ENCODE data around the gene NRXN3.

The NRXN3 gene

DNA sequence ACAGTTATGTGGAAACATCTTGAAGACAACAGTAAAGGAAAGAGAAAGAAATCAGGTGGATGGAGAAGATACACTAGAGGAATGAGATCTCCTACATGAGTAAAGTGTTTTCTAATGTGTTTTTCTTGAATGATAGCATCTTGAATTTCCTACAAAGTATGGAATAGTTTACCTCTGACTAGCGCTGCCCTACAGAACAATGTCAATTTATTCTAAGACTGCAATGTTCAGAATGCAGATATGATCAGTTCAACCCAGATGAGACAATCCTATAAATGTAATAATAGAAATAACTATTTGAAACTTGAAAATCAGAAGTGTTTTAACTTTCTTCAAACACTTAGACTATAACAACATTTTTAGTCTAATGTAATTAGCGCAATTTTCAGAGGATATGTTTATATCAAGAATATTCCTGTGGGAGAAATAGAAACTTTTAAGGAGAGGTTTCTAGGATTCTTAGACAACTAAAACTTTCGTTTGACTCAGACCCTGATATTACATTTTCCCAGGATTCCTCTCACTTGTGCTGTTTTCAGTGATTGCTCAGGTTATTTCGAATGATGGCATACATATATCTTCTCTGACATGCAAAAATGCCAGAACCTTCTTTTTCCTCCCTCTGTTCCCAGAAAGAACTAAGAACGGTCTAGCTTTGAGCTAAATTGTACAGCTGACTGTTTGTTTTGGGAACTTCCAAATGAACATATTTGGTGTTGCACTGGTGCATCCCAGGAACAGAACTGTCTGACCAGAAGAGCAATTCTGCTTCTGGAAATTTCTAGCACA lies 1023.7 kb downstream of the NRXN3 start:
- no peak for DNase-seq

DNA sequence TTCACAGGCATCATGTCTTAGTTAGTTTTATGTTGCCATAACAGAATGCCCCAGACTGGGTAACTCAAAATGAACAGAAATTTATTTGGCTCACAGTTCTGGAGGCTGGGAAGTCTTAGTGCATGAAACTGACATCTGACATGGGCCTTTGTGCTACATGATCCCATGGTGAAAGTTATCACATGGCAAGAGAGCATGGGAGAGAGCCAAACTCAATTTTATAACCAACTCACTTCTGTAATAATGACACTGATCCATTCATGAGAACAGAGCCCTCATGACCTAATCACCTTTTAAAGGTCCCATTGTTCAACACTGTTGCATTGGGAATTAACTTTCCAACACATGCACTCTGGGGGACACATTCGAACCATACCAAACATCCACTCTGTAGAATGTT lies 1026.0 kb downstream of the NRXN3 start:
- DNase-seq = no peak

DNA sequence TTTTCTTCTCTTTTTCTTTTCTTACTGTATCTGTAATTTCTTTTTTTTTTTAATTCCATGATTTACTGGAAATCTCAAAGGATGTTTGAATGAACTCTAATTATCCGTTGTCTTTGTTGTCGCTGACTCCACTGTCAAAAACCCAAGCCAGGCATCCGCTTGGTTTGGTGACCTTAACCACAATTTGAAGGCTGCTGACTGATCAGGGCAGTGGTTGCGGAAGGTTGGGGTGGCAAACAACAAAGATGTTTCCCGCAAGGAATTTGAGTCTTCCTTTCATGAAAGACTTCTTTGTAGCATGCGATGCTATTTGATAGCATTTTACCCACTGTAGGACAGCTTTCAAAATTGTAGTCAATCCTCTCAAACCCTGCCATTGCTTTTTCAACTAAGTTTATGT lies 1027.3 kb downstream of the NRXN3 start:
- DNase-seq = no peak

DNA sequence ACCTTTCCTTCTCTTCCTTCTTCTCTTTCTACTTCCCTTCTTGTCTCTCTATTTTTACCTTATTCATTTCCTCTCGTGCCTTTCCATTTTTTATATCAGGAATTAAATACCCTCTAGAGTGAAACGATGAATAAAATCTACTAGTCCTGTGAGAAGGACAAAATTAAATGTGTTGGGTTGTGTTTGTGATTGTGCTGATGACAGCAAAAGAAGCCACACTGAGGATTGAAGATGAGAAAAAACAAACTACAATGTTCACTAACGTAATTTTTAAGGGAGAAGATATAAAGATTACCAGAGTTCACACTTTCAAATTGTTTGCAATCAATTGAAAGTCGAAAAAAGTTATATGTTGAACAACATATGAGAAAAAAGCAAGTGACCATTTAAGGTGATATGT lies 1029.0 kb downstream of the NRXN3 start:
- DNase-seq = no peak

DNA sequence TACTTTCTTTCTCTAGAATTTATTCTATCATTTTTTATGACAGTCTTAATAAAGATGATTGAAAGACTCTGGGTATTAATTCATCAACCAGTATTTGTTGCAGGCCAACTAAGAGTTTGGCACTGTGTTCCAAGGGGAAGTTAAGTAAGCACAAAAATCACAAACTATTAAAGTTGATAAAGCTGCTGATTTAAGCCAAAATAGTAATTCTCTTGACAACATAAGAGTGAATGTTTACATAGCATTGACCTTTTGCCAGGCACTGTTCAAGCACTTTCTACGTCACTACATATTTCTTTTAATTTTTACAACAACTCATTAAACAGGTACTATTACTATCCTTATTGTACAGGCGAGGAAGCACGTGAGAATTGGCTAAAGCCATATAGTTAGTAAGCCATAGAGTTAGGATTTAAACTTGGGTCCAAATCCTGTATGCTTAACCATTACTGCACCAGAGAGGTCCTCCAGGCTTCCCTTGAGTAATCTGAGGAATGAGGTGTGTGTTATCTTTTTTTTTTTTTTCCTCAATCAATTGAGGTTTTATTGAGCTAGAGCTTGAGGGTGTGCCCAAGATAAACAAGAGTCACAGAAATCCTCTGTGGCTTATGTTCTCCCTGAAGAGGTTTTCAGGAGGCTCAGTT lies 1031.5 kb downstream of the NRXN3 start:
- DNase-seq = no peak

DNA sequence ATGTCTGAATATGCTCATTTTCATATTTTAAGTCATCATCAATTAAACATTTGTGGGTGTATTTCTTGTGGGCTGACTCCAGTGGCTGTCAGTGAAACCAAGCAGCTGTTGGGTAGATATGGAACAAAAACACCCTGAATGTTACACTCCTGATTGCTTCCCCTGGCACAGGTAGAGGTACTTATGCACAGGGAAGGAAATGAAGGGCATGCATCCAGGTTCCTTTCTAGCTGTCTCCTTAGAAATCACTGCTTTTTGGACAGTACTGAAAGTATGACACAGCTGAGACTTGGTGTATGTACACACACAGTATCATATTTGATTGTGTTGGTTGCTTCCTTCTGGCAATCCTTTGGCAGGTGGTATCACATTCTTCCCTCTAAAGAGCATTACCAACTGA lies 1034.4 kb downstream of the NRXN3 start:
- DNase-seq = no peak

DNA sequence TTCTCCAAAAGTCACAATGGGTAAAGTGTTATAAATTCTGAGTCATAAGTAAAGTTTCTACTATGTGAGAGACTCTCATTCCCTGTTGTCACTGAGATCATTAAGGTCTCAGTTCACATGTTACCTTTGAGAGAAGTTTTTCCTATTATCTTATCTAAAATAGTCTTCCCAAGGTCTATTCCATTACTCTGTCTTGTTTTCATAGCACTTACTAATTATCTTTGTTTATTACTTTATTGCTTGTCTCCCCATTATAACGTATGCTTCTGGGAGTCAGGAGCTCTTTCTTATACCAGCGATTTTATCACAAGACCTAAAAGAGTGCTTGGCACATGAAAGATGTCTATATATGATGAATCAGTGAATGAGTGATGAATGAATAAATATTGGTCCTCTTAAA lies 1039.2 kb downstream of the NRXN3 start:
- no peak for DNase-seq

DNA sequence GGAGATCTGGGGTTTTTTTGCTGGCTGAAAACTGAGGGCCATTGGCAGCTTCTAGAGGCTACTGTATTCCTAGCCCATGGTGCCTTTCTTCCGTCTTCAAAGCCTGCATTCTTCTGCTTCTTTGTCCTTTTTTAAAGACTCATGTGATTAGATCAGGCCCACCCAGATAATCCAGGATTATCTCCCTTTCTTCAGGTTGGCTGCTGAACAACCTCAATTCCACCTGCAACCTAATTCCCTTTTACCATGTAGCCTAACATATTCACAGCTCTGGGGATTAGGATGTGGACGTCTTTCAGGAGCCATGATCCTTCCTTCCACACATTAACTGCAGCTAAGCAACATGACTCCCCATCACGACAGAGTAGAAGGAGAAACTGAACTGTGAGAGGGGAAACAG lies 1055.6 kb downstream of the NRXN3 start:
- no peak for DNase-seq

DNA sequence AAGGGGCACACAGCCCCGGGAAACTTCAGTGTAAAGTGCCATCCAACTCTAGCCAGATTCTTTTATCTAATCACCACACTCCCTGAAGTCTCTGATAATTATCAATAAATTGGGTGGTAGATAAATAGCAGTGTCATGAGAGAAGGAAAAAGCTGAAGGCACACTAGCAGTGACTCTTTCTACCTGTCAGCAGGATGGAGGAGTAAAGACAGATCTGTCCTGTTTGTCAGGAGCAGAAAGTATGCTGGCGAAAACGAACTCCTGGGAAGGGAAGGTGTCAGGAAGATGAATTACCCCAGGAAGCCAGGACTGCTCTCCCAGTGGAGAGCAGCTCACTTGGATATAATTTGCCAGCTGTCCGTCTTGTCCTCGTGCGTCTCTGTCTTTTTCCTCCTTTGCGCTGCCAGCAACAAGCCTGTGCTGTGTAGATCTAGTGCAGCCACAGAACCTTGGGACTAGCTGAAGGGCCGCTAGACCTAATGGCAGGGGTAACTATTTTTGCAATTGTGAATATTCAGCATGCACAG lies 1059.3 kb downstream of the NRXN3 start:
- DNase-seq = no peak

DNA sequence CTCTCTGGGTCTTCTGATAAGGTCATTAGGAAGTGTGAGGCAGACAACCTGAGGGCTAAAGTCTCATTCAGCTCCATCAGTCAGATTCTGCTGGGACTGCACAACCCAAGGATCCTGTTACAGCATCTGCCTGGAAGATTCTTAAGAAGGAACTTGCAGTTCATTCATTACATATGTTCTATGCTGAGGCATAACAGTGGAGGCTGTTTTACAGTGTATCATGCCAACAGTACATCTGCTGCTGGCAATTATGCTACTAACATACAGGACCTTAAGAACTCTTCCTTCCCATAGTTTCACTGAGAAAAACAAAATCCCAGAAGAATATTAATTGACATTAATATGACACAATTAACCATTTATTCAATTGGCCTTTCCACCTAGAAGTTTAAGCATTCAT lies 1072.5 kb downstream of the NRXN3 start:
- DNase-seq = no peak

DNA sequence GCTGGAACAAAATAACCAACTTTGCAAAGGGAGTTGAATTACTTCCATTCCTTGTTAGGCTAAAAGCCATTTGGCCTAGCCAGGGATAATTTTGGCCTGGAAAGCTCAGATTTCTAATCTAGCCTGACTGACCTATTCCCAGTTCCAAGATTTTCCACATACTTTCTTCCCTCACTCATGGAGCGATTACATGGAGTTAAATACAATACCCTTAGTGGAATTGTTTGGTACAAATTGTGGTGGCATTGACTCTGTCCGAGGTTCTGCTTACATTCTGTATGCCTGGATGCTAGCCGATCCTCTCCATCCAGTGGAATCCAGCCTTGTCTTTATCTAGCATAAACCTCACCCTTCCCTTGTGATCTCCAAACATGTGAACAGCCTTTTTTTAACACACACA lies 1076.0 kb downstream of the NRXN3 start:
- no peak for DNase-seq

DNA sequence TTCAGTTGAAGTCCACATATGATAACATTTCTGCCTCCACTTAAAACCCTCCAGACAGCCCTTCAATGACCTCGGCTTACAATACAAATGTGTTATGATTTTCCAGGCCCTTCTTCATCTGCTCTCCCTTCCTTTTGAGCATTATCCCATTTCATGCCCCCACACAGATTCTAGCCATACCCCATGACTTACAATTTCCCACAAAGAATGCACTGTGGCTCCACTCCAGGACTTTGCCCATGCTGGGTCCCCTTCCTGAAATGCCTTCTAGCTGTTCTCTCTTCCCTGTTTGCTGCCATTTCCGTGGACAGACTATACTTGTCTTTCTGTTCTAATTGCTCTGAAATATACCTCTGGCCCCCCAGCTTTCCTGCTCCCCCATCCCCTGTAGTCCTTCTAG lies 1078.0 kb downstream of the NRXN3 start:
- DNase-seq = no peak

DNA sequence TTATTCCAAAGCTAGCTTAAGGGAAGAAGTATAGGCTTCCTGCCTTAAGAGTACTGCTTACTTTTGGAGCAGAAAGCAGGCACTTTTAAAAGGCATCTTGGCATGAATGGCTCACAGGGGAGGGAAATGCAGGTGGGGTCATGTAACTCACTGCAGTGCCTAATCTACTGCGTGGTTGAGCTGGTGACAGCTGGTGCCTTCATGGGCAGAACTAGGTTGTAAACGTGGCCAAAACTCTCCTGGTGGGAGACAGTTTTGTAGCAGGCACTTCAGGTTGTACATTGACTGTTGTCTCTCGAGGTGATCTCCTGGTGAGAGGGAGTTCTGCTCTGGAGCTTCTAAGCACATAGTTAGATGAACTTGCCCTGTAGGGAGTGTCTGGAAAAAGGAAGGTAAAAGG lies 1078.6 kb downstream of the NRXN3 start:
- DNase-seq = no peak

DNA sequence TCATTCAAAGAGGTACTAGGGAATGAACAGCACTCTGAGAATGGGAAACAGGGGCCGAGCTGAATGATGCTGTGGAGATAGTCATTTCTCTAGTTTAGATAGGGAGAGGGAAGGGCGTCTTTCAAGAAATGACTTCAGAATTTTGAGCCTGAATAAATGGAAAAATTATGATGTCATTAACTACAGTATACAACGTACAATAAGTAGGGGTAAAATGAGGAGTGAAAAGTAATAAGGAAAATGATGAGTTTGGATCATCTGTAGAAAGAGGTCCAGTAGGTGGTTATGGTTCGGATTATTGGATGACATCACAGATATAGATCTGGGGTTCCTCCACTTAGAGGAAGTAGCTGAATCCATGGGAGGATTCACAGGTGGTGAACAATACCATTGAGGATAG lies 1081.1 kb downstream of the NRXN3 start:
- no peak for DNase-seq

DNA sequence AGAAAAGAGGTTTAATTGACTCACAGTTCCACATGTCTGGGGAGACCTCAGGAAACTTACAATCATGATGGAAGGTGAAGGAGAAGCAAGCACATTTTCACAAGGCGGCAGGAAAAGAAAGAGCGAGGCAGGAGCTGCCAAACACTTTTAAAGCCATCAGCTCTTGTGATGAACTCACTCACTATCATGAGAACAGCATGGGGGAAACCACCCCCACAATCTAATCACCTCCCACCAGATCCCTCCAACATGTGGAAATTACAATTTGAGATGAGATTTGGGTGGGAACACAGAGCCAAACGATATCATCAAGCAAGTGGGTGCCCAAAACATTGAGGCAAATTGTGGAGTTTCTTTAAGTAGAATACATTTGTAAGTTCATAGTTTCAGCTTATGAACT lies 1083.4 kb downstream of the NRXN3 start:
- DNase-seq = peak in 5 of 56 donors; percentile 6 to 22 (median 15)

DNA sequence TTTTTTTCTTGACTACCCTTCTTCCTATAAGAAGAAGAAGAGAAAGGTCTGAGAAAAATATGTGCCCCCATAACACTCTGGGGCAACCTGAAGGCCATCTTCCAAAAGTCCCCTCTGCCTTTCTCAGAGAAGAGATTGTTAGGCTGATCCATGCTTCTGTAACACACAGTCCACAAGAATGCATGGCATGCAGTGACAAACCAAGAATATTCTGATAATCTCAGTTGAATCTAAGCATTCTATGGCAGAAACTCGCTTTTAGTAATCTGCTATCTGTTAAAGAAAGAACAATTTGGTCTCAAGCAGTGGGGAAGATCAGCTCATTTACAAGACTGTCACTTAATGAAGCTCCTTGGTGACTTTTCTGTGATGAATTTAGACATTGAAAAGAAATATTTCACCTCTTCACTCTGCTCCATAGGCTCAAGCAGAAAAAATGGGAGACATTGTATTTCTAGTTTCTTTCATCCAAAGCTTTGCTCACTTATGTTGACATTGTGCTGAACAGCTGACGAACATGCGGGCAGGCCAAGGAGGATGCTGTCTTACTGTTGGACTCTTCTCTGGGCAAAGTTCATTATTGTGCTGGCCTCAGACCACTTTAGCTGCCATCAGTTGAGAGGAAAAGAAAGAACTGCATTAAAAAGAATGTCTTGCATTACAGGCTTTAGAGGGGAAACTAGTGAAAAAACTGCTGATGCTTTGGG lies 1084.0 kb downstream of the NRXN3 start:
- no peak for DNase-seq

DNA sequence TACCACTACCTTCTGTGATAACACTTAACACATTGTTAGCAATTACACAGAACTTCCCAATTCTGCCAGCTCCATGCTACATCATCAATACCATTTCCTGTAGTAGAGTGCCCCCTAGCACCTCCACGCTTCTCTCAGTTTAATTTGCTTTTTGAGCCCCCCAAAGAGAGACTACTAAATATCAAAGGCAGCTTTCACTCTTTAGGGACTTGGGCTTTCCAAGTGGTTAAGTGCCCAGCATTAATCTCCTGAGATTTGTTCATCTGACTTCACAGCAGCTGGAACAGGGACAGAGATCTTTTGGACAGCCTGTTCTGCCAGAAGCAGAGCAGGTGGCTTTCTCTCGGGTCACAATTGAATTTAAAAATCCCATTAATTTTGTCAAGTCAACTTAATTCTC lies 1086.2 kb downstream of the NRXN3 start:
- DNase-seq = no peak

DNA sequence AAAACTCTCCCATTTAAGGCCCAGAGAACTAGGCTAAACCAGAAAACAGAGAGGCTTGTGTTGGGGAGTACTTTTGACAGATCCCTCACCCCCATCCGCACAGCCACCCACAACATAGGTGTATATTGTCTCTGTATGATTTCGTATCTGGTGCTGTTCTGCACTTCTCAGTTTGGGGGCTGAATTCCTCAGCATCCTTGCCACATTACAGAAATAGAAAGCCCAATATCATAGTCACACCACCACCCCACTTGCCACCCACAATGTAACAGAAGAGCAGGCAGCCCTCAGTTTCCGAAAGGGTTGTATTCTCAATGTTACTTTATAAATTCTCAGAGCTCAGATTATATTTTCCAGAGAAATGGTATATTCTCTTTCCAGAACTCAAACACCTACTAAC lies 1090.2 kb downstream of the NRXN3 start:
- peak in 11 of 56 donors; percentile 3 to 54 (median 18) for DNase-seq

DNA sequence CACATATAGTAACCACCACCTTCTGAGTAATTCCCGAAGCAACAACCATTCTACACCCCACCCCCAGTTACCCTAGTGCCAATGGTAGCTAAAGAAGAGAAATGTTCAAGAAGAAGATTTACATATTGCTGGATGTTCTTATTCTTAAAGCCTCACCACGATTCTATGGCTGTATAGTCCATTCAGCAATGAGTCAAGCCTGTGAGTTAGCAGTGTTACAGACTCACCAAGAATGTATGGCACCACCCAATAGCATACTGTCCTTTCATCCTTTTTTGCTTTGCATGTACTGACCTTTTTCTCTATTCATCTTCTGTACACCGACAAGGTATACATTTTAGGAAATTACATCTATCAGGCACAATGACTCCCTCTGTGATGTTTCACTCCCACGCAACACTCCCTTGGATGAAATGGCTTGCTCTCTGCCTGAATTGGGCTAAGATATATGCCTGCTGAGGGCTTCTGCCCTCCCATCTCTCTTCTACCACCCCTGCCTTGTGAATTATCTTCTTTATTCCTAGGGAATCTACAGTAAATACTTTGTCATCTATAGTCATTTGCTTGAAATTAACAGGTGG lies 1095.3 kb downstream of the NRXN3 start:
- DNase-seq = no peak

DNA sequence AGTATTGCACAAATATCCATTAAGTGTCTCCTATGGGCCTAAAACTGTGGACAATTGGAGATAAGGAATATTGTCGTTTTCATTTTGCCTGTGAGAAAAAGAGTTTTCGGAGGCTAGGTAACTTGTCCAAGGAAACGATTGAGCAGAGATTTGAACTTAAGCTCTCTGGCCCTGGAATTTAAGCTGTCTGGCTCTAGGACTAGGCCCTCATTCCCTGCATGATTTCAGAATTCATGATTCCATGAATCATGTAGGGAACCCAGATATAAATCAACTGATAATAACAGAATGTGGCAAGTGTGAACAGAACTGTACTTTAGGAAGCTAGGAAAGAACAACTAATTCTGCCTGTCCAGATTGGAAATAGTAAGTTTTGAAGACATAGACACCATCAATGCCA lies 1100.2 kb downstream of the NRXN3 start:
- DNase-seq = no peak

DNA sequence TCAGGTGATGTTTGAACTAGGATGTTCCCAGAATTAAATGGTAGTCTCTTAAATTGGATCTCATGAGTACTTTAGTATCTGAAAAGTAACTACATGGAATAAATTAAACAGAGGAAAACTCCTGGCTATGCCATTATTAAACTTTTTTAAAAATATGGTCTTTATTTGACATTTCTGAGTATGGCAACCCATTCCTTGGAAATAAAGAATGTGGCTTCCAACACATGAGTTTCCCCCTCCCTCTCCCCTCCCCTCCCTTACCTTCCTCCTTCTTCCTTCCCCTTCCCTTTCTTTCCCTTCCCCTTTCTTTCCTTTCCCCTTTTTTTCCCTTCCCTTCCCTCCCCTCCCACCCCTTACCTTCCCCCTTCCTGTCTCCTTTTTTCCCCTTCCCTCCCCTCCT lies 1100.9 kb downstream of the NRXN3 start:
- DNase-seq = no peak
